Measurements from ENCODE around the gene GRK3. TPM values are rescaled to one million over a fixed set of nuclear protein-coding genes. Genes with fewer than 3 reads are reported as not detected.

GRK3 gene
- total RNA-seq, 2 donors from 2014 or later, result 6.2 to 9.1 TPM

GRCh38 chr22:25627271-25627852 is 62.9 kb downstream of the GRK3 start:
- TF ChIP-seq CTCF (IDR thresholded peaks at IDR 0.05), result no peak
- no peak for DNase-seq (ENCODE audit: low spot score)
- Histone ChIP-seq H3K4me1 (peaks cover 0 to 5% of the 10 kb centered on the region in 2 donors), H3K9me3 (no peaks in the 10 kb centered on the region), H3K4me3 (no peak overlapping the region), H3K27me3 (no peaks in the 10 kb centered on the region), H3K36me3 (no peaks in the 10 kb centered on the region), H3K27ac (no peak overlapping the region)

- Histone ChIP-seq H3K27ac (no peak overlapping the region), H3K36me3 (no peaks in the 10 kb centered on the region), H3K4me3 (no peak overlapping the region), H3K4me1 (peaks cover 0 to 5% of the 10 kb centered on the region in 2 donors), H3K9me3 (no peaks in the 10 kb centered on the region), H3K27me3 (no peaks in the 10 kb centered on the region)
- no peak for TF ChIP-seq CTCF (IDR thresholded peaks at IDR 0.05)
- DNase-seq (ENCODE audit: low spot score), result no peak
These were observed 64.0 kb downstream of the GRK3 start for GRCh38 chr22:25628494-25628893.

GRCh38 chr22:25629613-25630012 is 65.1 kb downstream of the GRK3 start:
- Histone ChIP-seq H3K9me3 (no peaks in the 10 kb centered on the region), H3K27ac (no peak overlapping the region), H3K36me3 (no peaks in the 10 kb centered on the region), H3K4me3 (no peak overlapping the region), H3K4me1 (peaks cover 0 to 5% of the 10 kb centered on the region in 2 donors), H3K27me3 (no peaks in the 10 kb centered on the region)
- TF ChIP-seq CTCF (IDR thresholded peaks at IDR 0.05), result no peak
- no peak for DNase-seq (ENCODE audit: low spot score)

- Histone ChIP-seq H3K9me3 (no peaks in the 10 kb centered on the region), H3K4me1 (peaks cover 0 to 5% of the 10 kb centered on the region in 2 donors), H3K27ac (no peak overlapping the region), H3K36me3 (no peaks in the 10 kb centered on the region), H3K27me3 (no peaks in the 10 kb centered on the region), H3K4me3 (no peak overlapping the region)
- DNase-seq (ENCODE audit: low spot score), result no peak
- no peak for TF ChIP-seq CTCF (IDR thresholded peaks at IDR 0.05)
These were observed 66.0 kb downstream of the GRK3 start for GRCh38 chr22:25630447-25630846.

- no peak for TF ChIP-seq CTCF (IDR thresholded peaks at IDR 0.05)
- Histone ChIP-seq H3K9me3 (peaks cover 0 to 13% of the 10 kb centered on the region in 2 donors), H3K27me3 (no peaks in the 10 kb centered on the region), H3K4me3 (no peak overlapping the region), H3K36me3 (no peaks in the 10 kb centered on the region), H3K27ac (no peak overlapping the region), H3K4me1 (no peaks in the 10 kb centered on the region)
- no peak for DNase-seq (ENCODE audit: low spot score)
These were observed 71.8 kb downstream of the GRK3 start for GRCh38 chr22:25636323-25636722.

- H3K4me1 ChIP-seq, result no peaks in the 10 kb centered on the region
- no peaks in the 10 kb centered on the region for H3K36me3 ChIP-seq
- no peak overlapping the region for H3K4me3 ChIP-seq
- TF ChIP-seq CTCF (IDR thresholded peaks at IDR 0.05), result no peak
- no peak overlapping the region for H3K27ac ChIP-seq
- peaks cover 0 to 13% of the 10 kb centered on the region in 2 donors for H3K9me3 ChIP-seq
- no peak for DNase-seq (ENCODE audit: low spot score)
- H3K27me3 ChIP-seq, result no peaks in the 10 kb centered on the region
These were observed 72.6 kb downstream of the GRK3 start for GRCh38 chr22:25637032-25637431.

Data from right atrium auricular region (tissue), 2 donors.